ENCODE measurements around the gene CARD9.
A peak's percentile ranks its signal among the peaks of the same experiment; 100 is the strongest.
"Not testable (repeated sequence)": the region's sequence is repeated elsewhere in the genome, so short reads cannot be mapped to it uniquely, and the experiment has no call there.

The CARD9 gene

GRCh38 chr9:136331556-136332481 is 41.6 kb downstream of the CARD9 start:
- DNase-seq = no peak

GRCh38 chr9:136331030-136331429 is 42.4 kb downstream of the CARD9 start:
- DNase-seq = no peak

- DNase-seq = no peak
These were observed 43.0 kb downstream of the CARD9 start for GRCh38 chr9:136330406-136330990.

GRCh38 chr9:136329636-136330405 is 43.6 kb downstream of the CARD9 start:
- no peak for DNase-seq

- DNase-seq = no peak
These were observed 44.2 kb downstream of the CARD9 start for GRCh38 chr9:136329211-136329627.

- DNase-seq = peak; percentile 33
These were observed 44.8 kb downstream of the CARD9 start for GRCh38 chr9:136328622-136329041.

- no peak for DNase-seq
These were observed 45.4 kb downstream of the CARD9 start for GRCh38 chr9:136328011-136328621.

GRCh38 chr9:136327304-136327974 is 46.0 kb downstream of the CARD9 start, which contains the start of gene GPSM1:
Gene GPSM1, plus strand, starts transcription at chr9:136327539. Its CDS starts 157 bp downstream, at chr9:136327696.
- peak; percentile 71 for DNase-seq

- DNase-seq = peak; percentile 24
These were observed 46.6 kb downstream of the CARD9 start for GRCh38 chr9:136326761-136327303.

- peak; percentile 81 for DNase-seq
These were observed 47.3 kb downstream of the CARD9 start for GRCh38 chr9:136326061-136326760.

- DNase-seq = no peak
These were observed 48.1 kb downstream of the CARD9 start for GRCh38 chr9:136325358-136325757.

GRCh38 chr9:136324501-136325300 is 48.8 kb downstream of the CARD9 start:
- no peak for DNase-seq

GRCh38 chr9:136323371-136323789 is 50.1 kb downstream of the CARD9 start:
- no peak for DNase-seq

- no peak for DNase-seq
These were observed 50.6 kb downstream of the CARD9 start for GRCh38 chr9:136322756-136323330.

- no peak for DNase-seq
These were observed 51.9 kb downstream of the CARD9 start for GRCh38 chr9:136321561-136321960.

GRCh38 chr9:136320972-136321371 is 52.5 kb downstream of the CARD9 start:
- DNase-seq = not testable (repeated sequence)

- DNase-seq = not testable (repeated sequence)
These were observed 53.5 kb downstream of the CARD9 start for GRCh38 chr9:136319955-136320354.

- not testable (repeated sequence) for DNase-seq
These were observed 54.2 kb downstream of the CARD9 start for GRCh38 chr9:136319244-136319643.

GRCh38 chr9:136318776-136319241 is 54.7 kb downstream of the CARD9 start:
- no peak for DNase-seq
